Endodermal cell (in vitro differentiated cells): ENCODE data around the gene ARHGAP32. TPM values are rescaled to one million over a fixed set of nuclear protein-coding genes. Genes with fewer than 3 reads are reported as not detected.

Experiments used
- DNase-seq: peaks from one replicate; pipeline ENCODE4 v3.0.0-alpha.2; 2017
- H3K27ac ChIP-seq: 2 replicates; pipeline ENCODE4 v1.5.1; 2013; ENCODE audit warnings: mild to moderate bottlenecking, low read depth, low read length, moderate library complexity
- H3K27me3 ChIP-seq: 2 replicates; pipeline ENCODE4 v1.6.1; 2013; ENCODE audit warnings: mild to moderate bottlenecking, low read length, moderate library complexity; ENCODE audit not compliant: insufficient read depth, control insufficient read depth, poor library complexity, severe bottlenecking
- H3K36me3 ChIP-seq: 2 replicates; pipeline ENCODE4 v1.7.0; 2013; ENCODE audit warnings: mild to moderate bottlenecking, low read length, moderate library complexity; ENCODE audit not compliant: control insufficient read depth, insufficient read depth
- H3K4me1 ChIP-seq: one replicate; pipeline ENCODE4 v1.7.0; 2013; ENCODE audit warnings: low read length; ENCODE audit not compliant: control insufficient read depth, insufficient read depth
- H3K4me3 ChIP-seq: 2 replicates; pipeline ENCODE4 v1.5.1; 2013; ENCODE audit warnings: mild to moderate bottlenecking, low read length, moderate library complexity
- H3K9ac ChIP-seq: 2 replicates; pipeline ENCODE4 v1.6.1; 2013; ENCODE audit warnings: mild to moderate bottlenecking, low read length, moderate library complexity; ENCODE audit not compliant: poor library complexity, severe bottlenecking; ENCODE audit errors: extremely low read depth
- H3K9me3 ChIP-seq: 2 replicates; pipeline ENCODE4 v1.6.1; 2013; ENCODE audit warnings: mild to moderate bottlenecking, low read length, moderate library complexity; ENCODE audit not compliant: control insufficient read depth
- H3K27ac Mint-ChIP-seq: 2 replicates; pipeline ENCODE4 v1.8.0; 2020; ENCODE audit warnings: mixed read lengths
- H3K27me3 Mint-ChIP-seq: 2 replicates; pipeline ENCODE4 v1.8.0; 2021; ENCODE audit warnings: mild to moderate bottlenecking, mixed read lengths; ENCODE audit not compliant: insufficient read depth
- H3K36me3 Mint-ChIP-seq: 2 replicates; pipeline ENCODE4 v1.8.0; 2020; ENCODE audit warnings: low read depth, mixed read lengths
- H3K4me1 Mint-ChIP-seq: 2 replicates; pipeline ENCODE4 v1.8.0; 2020; ENCODE audit warnings: mixed read lengths
- H3K4me3 Mint-ChIP-seq: 2 replicates; pipeline ENCODE4 v1.8.0; 2020; ENCODE audit warnings: mild to moderate bottlenecking, moderate library complexity, mixed read lengths
- H3K9me3 Mint-ChIP-seq: 2 replicates; pipeline ENCODE4 v1.8.0; 2020; ENCODE audit warnings: mild to moderate bottlenecking, mixed read lengths
- CTCF ChIP-seq: fragments of 200-600 bp; sonication (generic); conservative IDR thresholded peaks from 2 replicates; pipeline ENCODE4 v1.5.0; 2021; ENCODE audit warnings: antibody characterized with exemption, mild to moderate bottlenecking
- WGBS, 2 experiments: methylation state at CpG; one replicate each; pipeline versions ENCODE4 v1.1.5 to v1.1.7; 2013; ENCODE audit warnings: missing lambda C conversion rate in 2 of 2, mixed read lengths in 1 of 2; ENCODE audit not compliant: insufficient coverage in 1 of 2, insufficient read length in 1 of 2; 5-methylcytosine and 5-hydroxymethylcytosine counted together
- total RNA-seq, 2 donors: library from RNA; stranded (reverse); fragmentation: NEBNext Ultra II Directional in 1 of 2; extraction: Animal tissue kit (Norgen Biotek cat#: 25700) in 1 of 2; gene quantifications; 2 replicates in 1 of 2; 3 replicates in 1 of 2; pipeline ENCODE4 v1.2.1, GENCODE V29; 2021

Gene ARHGAP32
- total RNA-seq, 2 donors from 2014 or later, result 36.4 to 65.8 TPM

GRCh38 chr11:128962896-128963295, 229.2 kb downstream of the ARHGAP32 start:
- TF ChIP-seq CTCF, result no peak
- Mint-ChIP-seq H3K4me3 (no peak overlapping the region), H3K9me3 (no peaks in the 10 kb centered on the region), H3K27me3 (no peaks in the 10 kb centered on the region), H3K36me3 (no peaks in the 10 kb centered on the region), H3K4me1 (peaks cover 13% of the 10 kb centered on the region), H3K27ac (no peak overlapping the region)
- Histone ChIP-seq H3K27me3 (no peaks in the 10 kb centered on the region), H3K27ac (no peak overlapping the region), H3K9me3 (no peaks in the 10 kb centered on the region), H3K4me1 (no peaks in the 10 kb centered on the region), H3K9ac (no peak overlapping the region), H3K4me3 (no peak overlapping the region), H3K36me3 (peaks cover 5% of the 10 kb centered on the region)
- WGBS, 2 experiments, result 89 to 94% methylated on average over 2 to 5 of the region's 5 CpGs
- DNase-seq, result no peak

- no peaks in the 10 kb centered on the region for H3K27me3 Mint-ChIP-seq
- no peak for TF ChIP-seq CTCF
- WGBS, 2 experiments, result 97% methylated on average over 2 of the region's 2 CpGs; no CpG with 5 or more reads in 1 of the 2 experiments
- Histone ChIP-seq H3K9ac (no peak overlapping the region), H3K36me3 (no peaks in the 10 kb centered on the region), H3K4me3 (no peak overlapping the region), H3K9me3 (no peaks in the 10 kb centered on the region), H3K27me3 (no peaks in the 10 kb centered on the region), H3K27ac (no peak overlapping the region), H3K4me1 (no peaks in the 10 kb centered on the region)
- no peaks in the 10 kb centered on the region for H3K36me3 Mint-ChIP-seq
- H3K27ac Mint-ChIP-seq, result no peak overlapping the region
- no peak overlapping the region for H3K4me3 Mint-ChIP-seq
- H3K4me1 Mint-ChIP-seq, result peaks cover 13% of the 10 kb centered on the region
- H3K9me3 Mint-ChIP-seq, result no peaks in the 10 kb centered on the region
- DNase-seq, result no peak
These were observed 230.5 kb downstream of the ARHGAP32 start for GRCh38 chr11:128961645-128962044.

- no peak overlapping the region for H3K27ac ChIP-seq
- no peak overlapping the region for H3K27ac Mint-ChIP-seq
- TF ChIP-seq CTCF, result no peak
These were observed 235.0 kb downstream of the ARHGAP32 start for GRCh38 chr11:128957202-128957482.

More at GRCh38 chr11:128957202-128957482, 235.0 kb downstream of the ARHGAP32 start:
- Histone ChIP-seq H3K9me3 (no peaks in the 10 kb centered on the region), H3K4me1 (no peaks in the 10 kb centered on the region), H3K9ac (no peak overlapping the region), H3K4me3 (no peak overlapping the region), H3K36me3 (no peaks in the 10 kb centered on the region), H3K27me3 (no peaks in the 10 kb centered on the region)
- Mint-ChIP-seq H3K4me1 (no peaks in the 10 kb centered on the region), H3K9me3 (no peaks in the 10 kb centered on the region), H3K36me3 (no peaks in the 10 kb centered on the region), H3K27me3 (no peaks in the 10 kb centered on the region), H3K4me3 (no peak overlapping the region)
- WGBS, 2 experiments, result 86 to 91% methylated on average over 5 to 8 of the region's 8 CpGs
- no peak for DNase-seq
